Activated CD8-positive, alpha-beta memory T cell treated with anti-CD3 and anti-CD28 coated beads, Interleukin-2, amount 50 U/mL, for 1 hour (primary cell): ENCODE measurements around the gene GSE1.

ENCODE experiments used
- DNase-seq: peaks from one replicate; pipeline ENCODE4 v3.0.0-alpha.2; 2020; ENCODE audit errors: extremely low read depth

GSE1 gene

DNA sequence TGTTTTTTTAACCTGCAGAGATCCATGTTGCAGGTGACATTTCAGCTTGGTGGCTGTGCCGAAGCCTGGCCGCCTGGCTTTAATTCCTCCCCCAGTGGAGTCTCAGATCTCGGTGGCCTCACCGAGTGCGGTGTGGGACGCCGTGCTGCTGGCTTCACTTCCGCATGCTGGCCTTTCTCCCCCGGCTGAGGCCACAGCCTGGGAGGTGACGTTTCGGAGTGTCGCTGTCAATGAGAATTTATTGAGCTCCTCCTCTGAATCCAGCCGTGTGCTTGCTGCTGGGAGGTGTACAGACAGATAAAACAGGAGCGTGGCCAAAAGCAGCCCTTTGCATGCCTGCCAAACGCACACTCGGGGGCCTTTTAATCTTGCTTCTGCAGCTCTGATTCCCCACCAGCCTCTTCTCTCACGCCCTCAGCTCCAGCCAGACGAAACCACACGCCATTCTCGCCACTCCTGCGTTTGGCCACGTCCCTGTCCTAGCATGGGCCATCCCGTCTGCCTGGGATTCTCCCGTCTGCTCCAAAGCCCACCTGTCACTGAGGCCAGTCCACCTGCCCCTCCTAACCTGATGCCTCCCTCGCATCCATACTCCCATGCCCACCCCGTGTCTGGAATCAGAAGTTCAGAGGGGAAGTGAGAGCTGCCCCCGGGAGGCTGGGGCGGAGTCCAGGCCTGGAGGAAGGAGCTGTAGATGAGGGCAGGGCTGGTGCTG, 3.6 kb downstream of the GSE1 start:
- DNase-seq: no peak

DNA sequence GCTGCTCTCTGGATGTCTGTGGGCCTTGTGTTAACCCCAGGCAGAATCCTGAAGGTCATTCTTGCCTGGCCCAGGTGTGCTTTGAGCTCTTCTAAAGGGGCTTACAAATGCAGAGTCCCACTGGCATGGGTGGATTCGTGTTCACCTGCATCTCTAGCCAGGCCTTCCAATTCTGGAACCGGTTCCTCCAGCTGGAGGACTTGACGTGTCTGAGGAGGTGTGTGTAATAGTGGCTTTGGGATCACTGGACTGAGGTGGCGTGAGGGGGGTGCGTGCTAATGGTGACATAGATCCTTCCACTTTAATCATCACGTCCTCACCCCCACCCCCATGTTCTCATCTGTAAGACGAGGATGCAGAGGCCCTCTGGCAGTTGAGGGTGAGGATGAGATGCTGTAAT, 4.8 kb downstream of the GSE1 start:
- no peak for DNase-seq

GRCh38 chr16:85618521-85618920, 5.4 kb downstream of the GSE1 start:
- DNase-seq: no peak

DNA sequence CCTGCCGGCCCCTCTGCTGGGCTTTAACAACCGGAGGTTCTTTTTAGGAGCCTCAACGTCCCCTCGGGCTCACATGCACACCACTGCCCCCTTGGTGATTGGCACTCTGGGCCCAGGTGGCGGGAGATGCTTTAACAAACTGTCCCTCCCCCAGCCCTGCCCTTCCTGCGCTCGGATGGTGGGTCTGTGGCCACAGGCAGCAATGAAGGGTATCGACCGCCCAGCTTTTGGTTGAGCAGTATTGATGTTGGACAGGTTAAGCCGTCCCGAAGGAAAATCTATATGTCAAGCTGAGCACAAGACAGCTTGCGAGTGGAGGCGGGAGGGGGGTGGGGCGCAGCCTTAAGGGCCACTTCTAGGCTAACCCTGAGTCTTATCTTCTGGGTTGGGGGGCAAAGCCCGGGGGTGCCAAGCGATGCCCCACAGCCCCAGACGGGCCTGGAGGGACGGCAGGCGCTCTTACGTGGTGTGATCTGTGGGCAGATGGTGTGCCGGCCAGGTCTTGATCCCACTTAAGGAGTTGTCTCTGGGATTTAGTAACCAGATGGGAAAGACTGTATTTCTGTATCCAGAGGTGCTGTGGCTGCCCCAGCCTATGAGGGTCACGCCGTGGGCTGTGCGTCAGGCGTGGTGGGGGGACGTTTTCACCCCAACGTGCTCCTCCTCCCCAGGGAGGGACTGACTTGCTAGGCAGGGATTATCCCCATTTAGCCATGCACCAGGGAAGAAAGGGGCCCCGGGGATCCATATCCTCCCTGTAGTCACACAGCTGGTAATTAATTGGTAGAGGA, 6.2 kb downstream of the GSE1 start:
- DNase-seq: no peak

GRCh38 chr16:85620374-85620773, 7.3 kb downstream of the GSE1 start:
- DNase-seq: no peak

- no peak for DNase-seq
Measured at GRCh38 chr16:85621698-85622428, 8.7 kb downstream of the GSE1 start.

DNA sequence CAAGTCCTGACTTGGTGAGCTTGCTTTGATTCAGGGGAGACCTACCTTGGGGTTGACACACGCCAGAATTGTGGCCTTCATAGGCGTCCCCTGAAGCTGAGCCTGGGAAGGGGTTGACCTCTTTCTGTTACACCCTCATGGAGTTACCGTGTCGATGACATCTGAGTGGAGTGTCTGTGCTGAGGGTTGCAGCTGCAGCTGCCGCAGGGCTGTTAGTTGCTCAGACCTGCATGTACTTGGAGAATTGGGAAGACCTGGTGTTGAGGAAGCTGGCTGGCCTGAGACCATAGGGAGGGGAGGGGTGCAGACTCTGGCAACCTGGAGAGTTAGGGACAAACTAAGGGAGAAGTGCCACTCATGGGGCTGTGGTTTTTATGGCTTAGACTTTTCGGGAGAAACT, 9.6 kb downstream of the GSE1 start:
- DNase-seq: no peak

GRCh38 chr16:85623250-85623649, 10.1 kb downstream of the GSE1 start:
- DNase-seq: no peak

DNA sequence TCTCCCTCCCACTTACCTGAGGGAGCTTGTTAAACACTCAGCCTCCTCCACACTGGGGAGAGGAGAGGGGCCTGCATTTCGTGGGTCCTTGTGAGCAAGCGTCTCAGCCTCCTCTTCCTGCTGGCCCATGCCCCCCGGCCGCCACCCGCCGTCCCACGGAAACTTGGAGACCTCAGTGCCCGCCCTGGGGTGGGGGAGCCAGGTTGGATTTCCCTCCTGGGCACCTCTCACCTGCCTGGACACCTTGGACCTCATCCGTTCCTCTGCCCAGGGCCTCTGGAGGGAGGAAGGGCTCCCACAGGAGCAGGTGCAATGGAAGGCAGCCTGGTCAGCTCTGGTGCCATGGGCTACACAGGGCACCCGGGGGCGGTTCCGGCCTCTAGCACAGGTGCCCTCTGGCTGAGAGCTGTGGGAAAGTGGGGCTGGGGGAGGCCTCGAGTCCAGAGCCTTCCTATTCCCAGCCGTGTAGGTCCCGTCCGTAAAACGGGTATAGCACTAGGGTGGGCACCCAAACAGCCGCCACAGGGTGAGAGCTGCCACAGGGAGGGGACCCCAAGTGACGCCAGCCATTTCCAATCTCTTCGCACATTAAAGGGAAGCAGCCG, 11.0 kb downstream of the GSE1 start:
- DNase-seq: no peak

- DNase-seq: no peak
Measured at GRCh38 chr16:85624646-85625045, 11.5 kb downstream of the GSE1 start.

DNA sequence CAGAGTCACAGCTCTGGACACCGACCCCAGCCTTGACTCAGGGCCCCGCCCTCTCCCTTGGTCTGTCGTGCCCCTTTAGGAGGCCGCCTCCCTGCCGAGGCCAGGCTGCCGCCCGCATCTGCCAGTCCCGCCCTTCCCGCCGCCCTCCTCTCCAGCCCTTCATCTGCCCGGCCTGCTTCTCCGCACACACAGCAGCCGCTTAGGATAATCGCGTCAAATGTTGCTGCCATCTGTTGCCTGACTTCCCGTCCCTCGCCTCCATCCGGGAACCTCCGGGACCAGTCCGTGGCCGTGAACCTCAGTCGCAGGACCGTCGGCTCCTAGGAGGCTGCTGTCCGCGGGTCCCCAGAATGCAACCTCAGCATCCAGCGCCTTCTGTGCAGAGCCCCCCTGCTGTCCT, 11.9 kb downstream of the GSE1 start:
- no peak for DNase-seq

GRCh38 chr16:85625485-85626117, 12.5 kb downstream of the GSE1 start:
- DNase-seq: no peak

DNA sequence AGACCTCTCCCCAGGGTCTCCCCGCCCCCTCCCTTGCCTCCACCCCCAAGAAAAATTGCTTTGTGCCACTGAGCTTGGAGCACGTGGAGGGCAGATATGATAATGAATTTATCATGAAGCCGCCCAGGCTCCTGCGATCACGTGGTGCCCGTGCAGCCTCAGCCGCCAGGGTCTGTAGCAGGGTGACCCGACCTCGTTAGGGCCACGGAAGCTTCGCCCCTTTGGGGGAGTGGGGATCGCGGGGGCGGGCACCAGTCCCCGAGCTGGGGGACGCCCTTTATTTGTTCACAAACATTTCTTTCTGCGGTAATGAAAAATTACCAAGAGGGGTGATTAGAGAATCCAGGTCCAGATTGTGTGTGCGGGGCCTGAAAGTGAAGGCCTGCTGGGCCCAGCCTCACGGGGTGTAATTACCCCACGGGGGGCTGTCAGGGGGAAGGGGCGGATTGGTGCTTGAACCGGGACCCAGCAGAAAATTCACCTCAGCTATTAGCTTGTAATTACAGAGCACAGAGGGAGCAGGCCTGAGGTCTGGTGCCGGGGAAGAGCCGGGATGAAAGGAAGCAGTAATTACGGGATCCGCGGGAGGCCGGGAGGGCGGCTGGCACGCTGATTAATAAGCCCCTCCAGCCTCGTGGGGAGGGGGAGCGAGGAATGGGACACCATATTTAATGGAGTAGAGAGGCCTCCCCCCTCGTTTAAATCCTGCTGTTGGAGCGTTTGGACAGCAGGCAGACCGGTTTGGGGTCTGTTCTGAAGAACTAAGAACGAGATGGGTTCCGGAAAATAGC, 13.3 kb downstream of the GSE1 start:
- no peak for DNase-seq

DNA sequence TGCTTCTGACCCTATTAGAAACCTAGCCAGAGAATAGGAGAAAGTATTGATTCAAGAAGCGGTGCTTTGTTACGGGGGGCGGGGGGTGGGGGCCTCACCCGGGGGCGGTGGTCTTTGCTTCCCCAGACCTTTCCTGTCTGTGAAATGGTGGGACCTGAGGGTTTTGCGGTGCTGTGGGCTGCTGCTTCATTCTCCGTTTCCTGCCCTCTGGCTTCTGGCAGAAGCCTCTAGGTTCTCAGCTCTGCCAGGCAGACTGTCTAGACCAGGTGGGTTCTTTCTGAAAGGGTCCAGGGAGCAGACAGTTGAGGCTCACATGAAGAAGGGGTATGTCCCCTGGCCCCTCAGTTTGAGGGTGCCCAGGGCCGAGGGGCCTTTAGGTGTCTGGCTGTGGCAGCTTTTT, 14.0 kb downstream of the GSE1 start:
- no peak for DNase-seq

DNA sequence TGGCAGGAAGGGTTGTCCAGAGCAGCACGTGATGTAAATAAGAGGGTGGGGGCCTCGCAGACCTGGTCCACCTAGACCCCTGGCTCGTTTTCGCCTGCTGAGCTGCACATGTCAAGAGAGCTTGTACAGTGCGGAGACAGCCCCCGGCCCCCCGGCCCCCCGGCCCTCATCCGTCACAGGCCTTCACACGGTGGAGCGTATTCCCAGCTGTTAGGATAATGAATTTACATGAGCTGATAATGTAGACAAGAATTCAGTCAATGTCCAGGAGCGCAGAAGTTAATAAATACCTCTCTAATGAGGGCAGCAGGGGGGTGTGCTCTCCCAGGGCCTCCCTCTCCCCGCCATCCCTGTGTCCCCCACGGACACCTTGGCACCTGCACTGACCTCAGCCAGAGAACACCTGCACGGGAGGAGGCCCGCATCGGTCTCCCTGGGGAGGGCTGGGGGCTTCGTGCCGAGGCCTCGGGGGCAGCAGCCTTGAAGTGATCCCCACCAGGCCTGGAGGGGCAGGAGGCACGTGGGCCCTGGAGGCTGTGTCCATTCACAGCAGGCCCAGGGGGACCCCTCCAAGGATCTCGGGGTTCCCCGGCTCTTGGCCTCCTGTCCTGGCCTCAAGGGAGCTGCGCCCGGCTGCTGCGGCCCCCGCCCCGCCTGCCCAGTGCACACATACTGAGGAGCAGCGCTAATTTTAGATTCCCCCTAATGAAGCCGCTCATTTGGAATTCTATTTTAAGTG, 14.6 kb downstream of the GSE1 start:
- no peak for DNase-seq

GRCh38 chr16:85628265-85628556, 15.1 kb downstream of the GSE1 start:
- no peak for DNase-seq

- DNase-seq: no peak
Measured at GRCh38 chr16:85628645-85629044, 15.5 kb downstream of the GSE1 start.

GRCh38 chr16:85629326-85629725, 16.2 kb downstream of the GSE1 start:
- no peak for DNase-seq

DNA sequence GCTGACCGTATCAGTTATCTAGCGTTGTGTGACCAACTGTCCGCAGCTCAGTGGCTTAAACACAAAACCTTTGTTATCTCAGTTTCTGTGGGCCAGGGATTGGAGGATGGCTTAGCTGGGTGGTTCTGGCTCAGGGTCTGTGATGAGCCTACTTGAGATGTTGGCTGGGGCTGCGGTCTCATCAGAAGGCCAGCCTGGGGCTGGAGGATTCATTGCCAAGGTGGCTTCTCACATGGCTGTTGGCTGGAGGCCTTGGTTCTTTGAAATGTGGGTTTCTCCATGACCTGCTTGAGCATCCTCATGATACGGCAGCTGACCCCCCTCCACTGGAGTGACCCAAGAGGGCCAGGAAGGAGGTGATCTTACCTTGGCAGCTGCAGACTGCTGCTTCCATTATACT, 16.7 kb downstream of the GSE1 start:
- no peak for DNase-seq

GRCh38 chr16:85631230-85631629, 18.1 kb downstream of the GSE1 start:
- no peak for DNase-seq
